Muscle of arm (tissue), 12 donors: Measurements from ENCODE around the gene PDRG1. TPM values are rescaled to one million over a fixed set of nuclear protein-coding genes. Genes with fewer than 3 reads are reported as not detected.

Experiments used
- DNase-seq: peaks from one replicate; pipeline ENCODE4 v3.0.0-alpha.2; 2013
- polyA plus RNA-seq, 12 donors: library from polyadenylated mRNA; unstranded; fragments of 120-200 nt; gene quantifications; one replicate each; pipeline ENCODE4 v1.2.1, GENCODE V29; 2013; ENCODE audit not compliant: insufficient read length in 12 of 12

PDRG1 gene
- polyA plus RNA-seq, 12 donors = 8.9 to 35.8 (median 15.8) TPM; not detected in 1

GRCh38 chr20:31969991-31970390 is 18.1 kb upstream of the PDRG1 start:
- DNase-seq = no peak

- DNase-seq = peak; percentile 89
These were observed 16.7 kb upstream of the PDRG1 start for GRCh38 chr20:31968291-31969126.

GRCh38 chr20:31967830-31968249 is 16.0 kb upstream of the PDRG1 start, which contains the start of gene XKR7:
XKR7 (plus strand) TSS chr20:31968151; CDS start chr20:31968176, 25 bp downstream.
- no peak for DNase-seq

GRCh38 chr20:31966991-31967655 is 15.3 kb upstream of the PDRG1 start:
- no peak for DNase-seq

GRCh38 chr20:31963889-31964288 is 12.0 kb upstream of the PDRG1 start:
- no peak for DNase-seq

- DNase-seq = no peak
These were observed 10.9 kb upstream of the PDRG1 start for GRCh38 chr20:31962761-31963160.

- no peak for DNase-seq
These were observed 5.0 kb upstream of the PDRG1 start for GRCh38 chr20:31956556-31957526.

GRCh38 chr20:31954500-31954899 is 2.7 kb upstream of the PDRG1 start:
- no peak for DNase-seq

GRCh38 chr20:31953556-31954148 is 1.8 kb upstream of the PDRG1 start:
- no peak for DNase-seq

GRCh38 chr20:31951203-31951529 is 680 bp downstream of the PDRG1 start:
- no peak for DNase-seq

- DNase-seq = no peak
These were observed 1.8 kb downstream of the PDRG1 start for GRCh38 chr20:31949877-31950646.

- no peak for DNase-seq
These were observed 3.8 kb downstream of the PDRG1 start for GRCh38 chr20:31948008-31948407.

- DNase-seq = no peak
These were observed 6.1 kb downstream of the PDRG1 start for GRCh38 chr20:31945785-31946184.

GRCh38 chr20:31945319-31945718 is 6.5 kb downstream of the PDRG1 start:
- DNase-seq = no peak

GRCh38 chr20:31943052-31943471 is 8.8 kb downstream of the PDRG1 start:
- DNase-seq = no peak

- DNase-seq = no peak
These were observed 12.2 kb downstream of the PDRG1 start for GRCh38 chr20:31939661-31940060.

GRCh38 chr20:31937820-31938219 is 14.0 kb downstream of the PDRG1 start:
- DNase-seq = no peak

- no peak for DNase-seq
These were observed 15.4 kb downstream of the PDRG1 start for GRCh38 chr20:31936420-31936819.

GRCh38 chr20:31934968-31935764 is 16.7 kb downstream of the PDRG1 start:
- no peak for DNase-seq

GRCh38 chr20:31934491-31934890 is 17.4 kb downstream of the PDRG1 start:
- no peak for DNase-seq
